Endothelial cell of umbilical vein (primary cell): ENCODE results near the gene TRIM7. TPM values are rescaled to one million over a fixed set of nuclear protein-coding genes. Genes with fewer than 3 reads are reported as not detected.

ENCODE experiments used
- BruUV-seq: library from RNA; stranded (reverse); fragments of 400-500 nt; replicated peaks from 2 replicates; lab custom pipeline; 2021; lab: Mats Ljungman, UMichigan
- CTCF ChIA-PET: fragments of 300-600, 350-600 bp; sonication (Branson Sonifier 250); formaldehyde crosslinking; loops from one replicate; lab custom pipeline; 2021; ENCODE audit warnings: antibody characterized with exemption, inconsistent platforms; lab: Charles Lee
- POLR2A ChIA-PET: fragments of 300-600, 350-600 bp; sonication (Branson Sonifier 250); formaldehyde crosslinking; loops from one replicate; lab custom pipeline; 2021; ENCODE audit warnings: antibody characterized with exemption, inconsistent platforms; lab: Charles Lee
- DNase-seq: peaks from one replicate; pipeline ENCODE4 v3.0.0-alpha.2; 2011; ENCODE audit warnings: low read depth, low spot score
- FAIRE-seq: peaks from 2 replicates; lab custom pipeline; 2011; peaks lifted over from hg19 to GRCh38; lab: Jason Lieb, UNC
- H2AFZ ChIP-seq: 2 replicates; pipeline ENCODE4 v1.6.0; 2012; ENCODE audit warnings: low read depth, low read length, control low read depth, inconsistent platforms
- H3K27ac ChIP-seq: 2 replicates; pipeline ENCODE4 v1.5.1; 2011; ENCODE audit warnings: low read depth, mild to moderate bottlenecking, control low read depth, low read length, moderate library complexity; ENCODE audit not compliant: insufficient read depth
- H3K27me3 ChIP-seq, 2 experiments: 2 replicates each; pipeline versions ENCODE4 v1.6.0 to v1.6.1; 2011; ENCODE audit warnings: low read length in 2 of 2, mixed read lengths in 1 of 2; ENCODE audit not compliant: control insufficient read depth in 2 of 2, insufficient read depth in 2 of 2
- H3K36me3 ChIP-seq, 2 experiments: 2 replicates in 1 of 2; 3 replicates in 1 of 2; pipeline ENCODE4 v1.5.1; 2011; ENCODE audit warnings: low read length in 2 of 2, mild to moderate bottlenecking in 1 of 2, moderate library complexity in 1 of 2; ENCODE audit not compliant: control insufficient read depth in 2 of 2, insufficient read depth in 2 of 2; ENCODE audit errors: extremely low read depth in 1 of 2
- H3K4me1 ChIP-seq: 3 replicates; pipeline ENCODE4 v1.5.1; 2011; ENCODE audit warnings: mild to moderate bottlenecking, low read length; ENCODE audit not compliant: control insufficient read depth, insufficient read depth; ENCODE audit errors: extremely low read depth
- H3K4me2 ChIP-seq: 2 replicates; pipeline ENCODE4 v1.6.1; 2011; ENCODE audit warnings: low read length, control low read depth, mixed read lengths; ENCODE audit not compliant: insufficient read depth
- H3K4me3 ChIP-seq, 3 experiments: fragments of 200-600 bp in 1 of 3; sonication (generic), shearing (Covaris generic) in 1 of 3; replicated peaks in 1 of 3; 2 replicates each; pipeline ENCODE4 v1.5.1; 2011 to 2016; ENCODE audit warnings: control low read depth in 3 of 3, low read length in 3 of 3, mild to moderate bottlenecking in 2 of 3, inconsistent platforms in 1 of 3, low read depth in 1 of 3, moderate library complexity in 1 of 3; ENCODE audit not compliant: insufficient read depth in 1 of 3
- H3K79me2 ChIP-seq: 2 replicates; pipeline ENCODE4 v1.6.0; 2012; ENCODE audit warnings: low read length, inconsistent platforms; ENCODE audit not compliant: control insufficient read depth, insufficient read depth
- H3K9ac ChIP-seq: replicated peaks from 2 replicates; pipeline ENCODE3; 2011; ENCODE audit warnings: low read length, control low read depth; ENCODE audit not compliant: insufficient read depth; ENCODE audit errors: extremely low read depth
- H3K9me1 ChIP-seq: replicated peaks from 3 replicates; pipeline ENCODE4 v1.6.0; 2011; ENCODE audit warnings: mild to moderate bottlenecking, low read length; ENCODE audit not compliant: control insufficient read depth, insufficient read depth; ENCODE audit errors: extremely low read depth
- H3K9me3 ChIP-seq: replicated peaks from 2 replicates; pipeline ENCODE4 v1.5.1; 2012; ENCODE audit warnings: low read length, inconsistent platforms; ENCODE audit not compliant: control insufficient read depth, insufficient read depth
- H4K20me1 ChIP-seq: replicated peaks from 2 replicates; pipeline ENCODE3; 2011; ENCODE audit warnings: mild to moderate bottlenecking, low read length; ENCODE audit not compliant: control insufficient read depth, insufficient read depth; ENCODE audit errors: extremely low read depth
- CTCF ChIP-seq, 2 donors: IDR thresholded peaks; 1 replicate in 1 of 2; 2 replicates in 1 of 2; pipeline ENCODE4 v1.5.1; 2011; ENCODE audit warnings: low read length in 2 of 2, mild to moderate bottlenecking in 2 of 2, moderate library complexity in 2 of 2, control low read depth in 1 of 2, inconsistent platforms in 1 of 2, low read depth in 1 of 2; ENCODE audit not compliant: insufficient read depth in 1 of 2; ENCODE audit errors: extremely low read depth in 1 of 2
- EZH2 ChIP-seq: IDR thresholded peaks from 2 replicates; pipeline ENCODE4 v1.6.1; 2012; ENCODE audit warnings: borderline replicate concordance, low read depth, mild to moderate bottlenecking, moderate library complexity, low read length, inconsistent platforms; ENCODE audit not compliant: severe bottlenecking
- MYC ChIP-seq: IDR thresholded peaks from one replicate; pipeline ENCODE4 v1.6.1; 2011; ENCODE audit warnings: mild to moderate bottlenecking, low read depth, low read length
- POLR2A ChIP-seq: IDR thresholded peaks from 2 replicates; pipeline ENCODE4 v1.6.1; 2012; ENCODE audit warnings: low read depth, mild to moderate bottlenecking, control low read depth, low read length
- POLR2AphosphoS5 ChIP-seq: IDR thresholded peaks from 2 replicates; pipeline ENCODE4 v1.6.1; 2012; ENCODE audit warnings: low read depth, mild to moderate bottlenecking, control low read depth, low read length, moderate library complexity; ENCODE audit not compliant: insufficient read depth
- dilution Hi-C: fragments of 300-500 bp; cut with MboI; formaldehyde crosslinking; loops from one replicate; pipeline ENCODE4 v1.15.0; 2019; ENCODE audit warnings: low sequenced_read_pairs; ENCODE audit not compliant: extremely low pct_ligation_motif_present
- intact Hi-C: fragments of 100-400 bp; cut with micrococcal nuclease; formaldehyde crosslinking; loops from one replicate; pipeline ENCODE4 v1.10.0; 2022
- polyA plus RNA-seq, 4 experiments: library from polyadenylated mRNA; depleted of rRNA in 3 of 4; stranded (reverse) in 3 of 4; unstranded in 1 of 4; fragments of >200 nt; gene quantifications; 2 replicates each; pipeline versions ENCODE4 v1.2.1 to v1.2.3, GENCODE V29; 2011 to 2012; ENCODE audit warnings: missing spikeins in 1 of 4
- total RNA-seq: library from RNA; stranded (reverse); gene quantifications from 2 replicates; pipeline ENCODE4 v1.2.3, GENCODE V29; 2021

Gene TRIM7
- total and polyA plus RNA-seq, 2 donors (not counting 3 experiments of a cell fraction or from before 2014, with no cell fraction given): 2.7 to 3.4 TPM

- no TSS peak for BruUV-seq
- CTCF ChIA-PET: interaction anchor here (1.0 to 1.7 kb wide), 2 partner anchors 17 to 60 kb away, joined by 3 to 5 read pairs; no protein-coding TSS in a partner anchor
Measured at GRCh38 chr5:181243564-181244343, 38.8 kb upstream of the TRIM7 start, which contains the start of gene RACK1. RACK1 (minus strand) TSS chr5:181243906; CDS start chr5:181243800, 106 bp downstream.

More at GRCh38 chr5:181243564-181244343, 38.8 kb upstream of the TRIM7 start, which contains the start of gene RACK1:
- Histone ChIP-seq H3K4me1 (peaks cover 42% of the 10 kb centered on the region), H3K27ac (peak within 1 kb of the TSS; percentile 91), H2AFZ (peak within 1 kb of the TSS; percentile 78), H3K36me3 (peaks cover 15 to 23% of the 10 kb centered on the region in 2 experiments), H3K9me1 (no peaks in the 10 kb centered on the region), H3K79me2 (peaks cover 69% of the 10 kb centered on the region), H3K9me3 (no peaks in the 10 kb centered on the region), H3K27me3 (no peaks in the 10 kb centered on the region), H4K20me1 (peaks cover 4% of the 10 kb centered on the region), H3K4me2 (peak within 1 kb of the TSS; percentile 87), H3K4me3 (peak within 1 kb of the TSS; percentile 66 to 96 (median 89)), H3K9ac (peak within 1 kb of the TSS; percentile 91)
- FAIRE-seq (peak; percentile 93), DNase-seq (peak; percentile 95)
- POLR2A ChIA-PET: interaction anchor here (0.9 to 2.1 kb wide), 7 partner anchors 11 to 59 kb away, joined by 3 to 13 read pairs (median 4); partner anchors contain the start of gene TRIM41
- intact Hi-C loops (loop anchor here (1.0 to 5.0 kb wide), 4 partner anchors 20 to 1546 kb away; partner anchors contain the start of genes CANX and TRIM41), dilution Hi-C loops (no loop called here)
- TF ChIP-seq EZH2 (no peak), CTCF (IDR thresholded peaks at IDR 0.05; ENCODE audit: extremely low read depth in 1 of 2, insufficient read depth in 1 of 2, low read depth in 1 of 2, low read length in 2 of 2) (no peak), POLR2A (peak; percentile 93), MYC (peak; percentile 71), POLR2AphosphoS5 (peak; percentile 86)
